Neural progenitor cell (in vitro differentiated cells): ENCODE data around the gene MORN5. TPM values are rescaled to one million over a fixed set of nuclear protein-coding genes. Genes with fewer than 3 reads are reported as not detected.
A peak's percentile ranks its signal among the peaks of the same experiment; 100 is the strongest.

ENCODE experiments used
- DNase-seq: peaks from one replicate; pipeline ENCODE4 v3.0.0-alpha.2; 2016; ENCODE audit warnings: low spot score
- H2AFZ ChIP-seq: fragments of 200-600 bp; sonication (generic); replicated peaks from 2 replicates; pipeline ENCODE4 v1.6.1; 2016; ENCODE audit warnings: antibody characterized with exemption
- H3F3A ChIP-seq: fragments of 200-600 bp; sonication (generic); 2 replicates; pipeline ENCODE4 v1.6.1; 2016; ENCODE audit warnings: antibody characterized with exemption, low read depth
- H3K27ac ChIP-seq: fragments of 200-600 bp; sonication (generic); 2 replicates; pipeline ENCODE4 v1.5.1; 2016; ENCODE audit warnings: mild to moderate bottlenecking
- H3K27me3 ChIP-seq: fragments of 200-600 bp; sonication (generic); 2 replicates; pipeline ENCODE4 v1.6.1; 2016; ENCODE audit warnings: mild to moderate bottlenecking, moderate library complexity
- H3K36me3 ChIP-seq: fragments of 200-600 bp; sonication (generic); 2 replicates; pipeline ENCODE4 v1.5.1; 2016
- H3K4me1 ChIP-seq: fragments of 200-600 bp; sonication (generic); 2 replicates; pipeline ENCODE4 v1.6.1; 2016; ENCODE audit warnings: mixed run types
- H3K4me2 ChIP-seq: fragments of 200-600 bp; sonication (generic); 2 replicates; pipeline ENCODE4 v1.6.1; 2016
- H3K4me3 ChIP-seq: fragments of 200-600 bp; sonication (generic); 2 replicates; pipeline ENCODE4 v1.5.1; 2016
- H3K79me2 ChIP-seq: fragments of 200-600 bp; sonication (generic); 2 replicates; pipeline ENCODE4 v1.6.1; 2016; ENCODE audit warnings: low read depth
- H3K9ac ChIP-seq: fragments of 200-600 bp; sonication (generic); 2 replicates; pipeline ENCODE4 v1.6.1; 2016
- H3K9me3 ChIP-seq: fragments of 200-600 bp; sonication (generic); 2 replicates; pipeline ENCODE4 v1.5.1; 2016; ENCODE audit warnings: low read depth
- H4K20me1 ChIP-seq: fragments of 200-600 bp; sonication (generic); 2 replicates; pipeline ENCODE4 v1.6.1; 2016; ENCODE audit warnings: low read depth
- H3K27ac Mint-ChIP-seq: 3 replicates; pipeline ENCODE4 v1.8.0; 2021; ENCODE audit warnings: mixed read lengths
- H3K27me3 Mint-ChIP-seq: 2 replicates; pipeline ENCODE4 v1.8.0; 2022; ENCODE audit warnings: low read depth, mild to moderate bottlenecking, inconsistent platforms, moderate library complexity, mixed read lengths; ENCODE audit not compliant: insufficient read depth
- H3K36me3 Mint-ChIP-seq: 3 replicates; pipeline ENCODE4 v1.8.0; 2021; ENCODE audit warnings: mixed read lengths
- H3K4me1 Mint-ChIP-seq: 3 replicates; pipeline ENCODE4 v1.8.0; 2021; ENCODE audit warnings: mixed read lengths
- H3K4me3 Mint-ChIP-seq: 3 replicates; pipeline ENCODE4 v1.8.0; 2021; ENCODE audit warnings: mild to moderate bottlenecking, moderate library complexity, mixed read lengths
- H3K9me3 Mint-ChIP-seq: 3 replicates; pipeline ENCODE4 v1.8.0; 2020; ENCODE audit warnings: mixed read lengths
- CTCF ChIP-seq: fragments of 200-600 bp; sonication (generic); IDR thresholded peaks from 2 replicates; pipeline ENCODE4 v1.5.1; 2017; ENCODE audit warnings: antibody characterized with exemption, mild to moderate bottlenecking
- EZH2 ChIP-seq: fragments of 200-600 bp; sonication (generic); IDR thresholded peaks from 2 replicates; pipeline ENCODE4 v1.6.1; 2017; ENCODE audit warnings: antibody characterized with exemption, mild to moderate bottlenecking, moderate library complexity
- EZH2phosphoT487 ChIP-seq: fragments of 200-600 bp; sonication (generic); IDR thresholded peaks from 2 replicates; pipeline ENCODE4 v1.6.1; 2017; ENCODE audit warnings: antibody characterized with exemption
- total RNA-seq: library from RNA; depleted of rRNA; stranded (reverse); fragments of >200 nt; gene quantifications from 2 replicates; pipeline ENCODE4 v1.2.3, GENCODE V29; 2015; ENCODE audit warnings: low replicate concordance

The MORN5 gene
- total RNA-seq, 1 donor from 2014 or later, result 3.7 TPM

- peaks cover 57% of the 10 kb centered on the region for H3K27me3 ChIP-seq
- no peak overlapping the region for H3K4me2 ChIP-seq
- no peak for TF ChIP-seq EZH2phosphoT487
- no peak for TF ChIP-seq CTCF
- TF ChIP-seq EZH2, result no peak
- H2AFZ ChIP-seq, result no peak overlapping the region
- H3K27ac ChIP-seq, result no peak overlapping the region
- Mint-ChIP-seq H3K4me1 (peaks cover 13% of the 10 kb centered on the region), H3K9me3 (no peaks in the 10 kb centered on the region), H3K4me3 (no peak overlapping the region), H3K27ac (no peak overlapping the region), H3K36me3 (no peaks in the 10 kb centered on the region), H3K27me3 (peaks cover 34% of the 10 kb centered on the region)
- no peaks in the 10 kb centered on the region for H3K9me3 ChIP-seq
- no peak overlapping the region for H3K4me3 ChIP-seq
- peaks cover 10% of the 10 kb centered on the region for H3K4me1 ChIP-seq
- H3K9ac ChIP-seq, result no peak overlapping the region
- DNase-seq, result no peak
- H4K20me1 ChIP-seq, result peaks cover 6% of the 10 kb centered on the region
- H3K36me3 ChIP-seq, result no peaks in the 10 kb centered on the region
- H3K79me2 ChIP-seq, result no peaks in the 10 kb centered on the region
- no peaks in the 10 kb centered on the region for H3F3A ChIP-seq
These were observed 35.7 kb upstream of the MORN5 start for GRCh38 chr9:122124048-122124447.

DNA sequence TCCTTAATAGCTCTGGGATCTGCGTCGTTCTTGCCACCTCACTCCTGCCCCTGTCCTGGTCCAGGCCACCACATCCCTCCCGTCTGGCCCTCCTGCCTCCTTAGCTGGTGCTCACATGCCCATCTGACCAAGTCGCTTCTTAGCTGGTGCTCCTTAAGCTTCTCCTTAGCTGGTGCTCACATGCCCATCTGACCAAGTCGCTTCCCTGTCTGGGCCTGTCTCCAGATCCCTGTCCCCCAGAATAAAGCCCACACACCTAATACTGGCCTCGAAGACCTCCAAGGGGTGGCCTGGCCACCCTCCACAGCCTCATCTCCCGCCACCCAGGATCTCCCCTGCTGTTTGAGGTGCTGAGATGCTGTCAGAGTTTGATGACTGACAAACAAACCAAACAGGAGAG is 35.2 kb upstream of the MORN5 start:
- no peak overlapping the region for H3K27ac Mint-ChIP-seq

GRCh38 chr9:122125158-122125508 is 34.6 kb upstream of the MORN5 start:
- Mint-ChIP-seq H3K4me1 (peaks cover 13% of the 10 kb centered on the region), H3K4me3 (peak overlapping the region; percentile 73), H3K36me3 (no peaks in the 10 kb centered on the region), H3K9me3 (no peaks in the 10 kb centered on the region), H3K27me3 (peaks cover 40% of the 10 kb centered on the region), H3K27ac (no peak overlapping the region)
- H4K20me1 ChIP-seq, result peaks cover 6% of the 10 kb centered on the region
- H3K9ac ChIP-seq, result no peak overlapping the region
- TF ChIP-seq EZH2phosphoT487 (no peak), CTCF (peak; percentile 97)
- peak; percentile 84 for DNase-seq
- H3K4me3 ChIP-seq, result no peak overlapping the region
- no peaks in the 10 kb centered on the region for H3K36me3 ChIP-seq
- no peaks in the 10 kb centered on the region for H3F3A ChIP-seq
- no peaks in the 10 kb centered on the region for H3K79me2 ChIP-seq
- peaks cover 68% of the 10 kb centered on the region for H3K27me3 ChIP-seq
- no peak overlapping the region for H3K27ac ChIP-seq
- H3K4me1 ChIP-seq, result peaks cover 10% of the 10 kb centered on the region
- H3K4me2 ChIP-seq, result no peak overlapping the region
- no peaks in the 10 kb centered on the region for H3K9me3 ChIP-seq
- no peak overlapping the region for H2AFZ ChIP-seq

More for the DNA sequence above, 35.2 kb upstream of the MORN5 start:
- Histone ChIP-seq H3K9ac (no peak overlapping the region), H4K20me1 (peaks cover 6% of the 10 kb centered on the region), H3K9me3 (no peaks in the 10 kb centered on the region), H3F3A (no peaks in the 10 kb centered on the region), H3K27me3 (peaks cover 62% of the 10 kb centered on the region), H3K4me3 (no peak overlapping the region), H3K36me3 (no peaks in the 10 kb centered on the region), H3K4me2 (no peak overlapping the region), H3K79me2 (no peaks in the 10 kb centered on the region), H3K4me1 (peaks cover 10% of the 10 kb centered on the region), H3K27ac (no peak overlapping the region), H2AFZ (no peak overlapping the region)
- H3K36me3 Mint-ChIP-seq, result no peaks in the 10 kb centered on the region
- TF ChIP-seq EZH2phosphoT487 (no peak), CTCF (no peak), EZH2 (no peak)
- DNase-seq, result no peak
- H3K4me3 Mint-ChIP-seq, result no peak overlapping the region
- H3K27me3 Mint-ChIP-seq, result peaks cover 38% of the 10 kb centered on the region
- H3K4me1 Mint-ChIP-seq, result peaks cover 13% of the 10 kb centered on the region
- H3K9me3 Mint-ChIP-seq, result no peaks in the 10 kb centered on the region
